Subcutaneous abdominal adipose tissue (tissue), 5 donors: ENCODE results near the gene PRICKLE3.

Source experiments
- H3K27ac ChIP-seq: one replicate; pipeline ENCODE4 v1.7.0; 2013; ENCODE audit warnings: low read depth, mild to moderate bottlenecking, inconsistent platforms, low read length, moderate library complexity
- H3K27me3 ChIP-seq, 5 donors: one replicate each; pipeline ENCODE4 v1.7.0; 2013; ENCODE audit warnings: low read length in 5 of 5, inconsistent platforms in 1 of 5; ENCODE audit not compliant: control insufficient read depth in 5 of 5, insufficient read depth in 4 of 5
- H3K36me3 ChIP-seq, 5 donors: one replicate each; pipeline ENCODE4 v1.7.0; 2013; ENCODE audit warnings: low read length in 5 of 5; ENCODE audit not compliant: control insufficient read depth in 5 of 5, insufficient read depth in 5 of 5
- H3K4me1 ChIP-seq, 5 donors: one replicate each; pipeline ENCODE4 v1.7.0; 2013; ENCODE audit warnings: low read length in 5 of 5, mild to moderate bottlenecking in 3 of 5, moderate library complexity in 1 of 5; ENCODE audit not compliant: control insufficient read depth in 5 of 5, insufficient read depth in 5 of 5
- H3K4me3 ChIP-seq, 5 donors: one replicate each; pipeline ENCODE4 v1.7.0; 2013; ENCODE audit warnings: low read length in 5 of 5, low read depth in 1 of 5
- H3K9ac ChIP-seq, 5 donors: one replicate each; pipeline ENCODE4 v1.7.0; 2013; ENCODE audit warnings: low read length in 5 of 5, mild to moderate bottlenecking in 4 of 5, moderate library complexity in 3 of 5
- H3K9me3 ChIP-seq, 5 donors: one replicate each; pipeline ENCODE4 v1.7.0; 2013; ENCODE audit warnings: low read length in 5 of 5; ENCODE audit not compliant: control insufficient read depth in 5 of 5
- donor health status: healthy.
- donor health status: healthy.
- donor health status: healthy.
- donor health status: healthy.
- donor health status: healthy.

The PRICKLE3 gene

DNA sequence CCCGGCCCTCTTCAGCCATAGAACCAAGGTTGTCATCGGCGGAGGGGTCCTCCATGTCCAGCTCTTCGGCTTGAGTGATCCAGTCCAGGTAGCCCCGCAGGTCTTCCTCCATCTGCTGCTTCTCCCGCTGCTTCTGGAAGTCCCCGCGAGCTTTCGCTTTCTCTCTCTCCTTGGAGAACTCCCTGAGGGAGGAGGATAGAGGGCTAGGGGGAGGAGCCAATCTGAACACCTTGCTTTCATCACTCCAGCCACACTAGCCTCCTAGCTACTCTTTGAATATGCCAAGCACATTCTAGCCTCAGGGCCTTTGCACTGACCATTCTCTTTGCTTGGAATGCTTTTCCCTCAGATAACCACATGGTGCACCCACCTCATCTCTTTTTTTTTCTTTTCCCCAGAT lies 40.8 kb upstream of the PRICKLE3 start:
- Histone ChIP-seq H3K27me3 (peaks cover 0 to 27% (median 21%) of the 10 kb centered on the region in 5 donors), H3K9ac (no peak overlapping the region), H3K9me3 (peaks cover 0 to 13% (median 4%) of the 10 kb centered on the region in 5 donors), H3K36me3 (no peaks in the 10 kb centered on the region), H3K27ac (no peak overlapping the region), H3K4me1 (peaks cover 0 to 13% (median 4%) of the 10 kb centered on the region in 5 donors), H3K4me3 (no peak overlapping the region)

- no peaks in the 10 kb centered on the region for H3K36me3 ChIP-seq
- H3K27ac ChIP-seq: no peak overlapping the region
- H3K9ac ChIP-seq: no peak overlapping the region
- H3K9me3 ChIP-seq: peaks cover 0 to 13% (median 4%) of the 10 kb centered on the region in 5 donors
- H3K4me3 ChIP-seq: no peak overlapping the region
- peaks cover 0 to 9% (median 4%) of the 10 kb centered on the region in 5 donors for H3K4me1 ChIP-seq
- H3K27me3 ChIP-seq: peaks cover 0 to 27% (median 21%) of the 10 kb centered on the region in 5 donors
Measured at GRCh38 chrX:49225858-49226257, 39.7 kb upstream of the PRICKLE3 start.

DNA sequence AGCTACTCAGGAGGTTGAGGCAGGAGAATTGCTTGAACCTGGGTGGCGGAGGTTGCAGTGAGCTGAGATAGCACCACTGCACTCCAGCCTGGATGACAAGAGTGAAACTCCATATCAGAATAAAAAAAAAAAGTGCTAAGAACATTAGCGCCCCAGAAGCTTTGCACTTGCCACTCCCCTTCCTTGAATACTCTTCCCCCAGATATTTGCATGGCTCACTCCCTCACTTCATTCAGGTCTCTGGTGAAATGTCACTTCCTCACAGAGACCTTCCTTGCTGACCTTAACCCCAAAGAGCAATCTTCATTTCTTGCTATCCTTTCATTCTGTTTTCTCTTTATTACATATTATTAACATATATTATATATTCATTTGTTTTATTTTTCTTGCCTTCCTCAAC lies 35.7 kb upstream of the PRICKLE3 start:
- Histone ChIP-seq H3K4me1 (no peaks in the 10 kb centered on the region), H3K4me3 (no peak overlapping the region), H3K9me3 (peaks cover 0 to 3% (median 0%) of the 10 kb centered on the region in 5 donors), H3K36me3 (no peaks in the 10 kb centered on the region), H3K9ac (no peak overlapping the region), H3K27me3 (peaks cover 0 to 31% (median 20%) of the 10 kb centered on the region in 5 donors), H3K27ac (no peak overlapping the region)

DNA sequence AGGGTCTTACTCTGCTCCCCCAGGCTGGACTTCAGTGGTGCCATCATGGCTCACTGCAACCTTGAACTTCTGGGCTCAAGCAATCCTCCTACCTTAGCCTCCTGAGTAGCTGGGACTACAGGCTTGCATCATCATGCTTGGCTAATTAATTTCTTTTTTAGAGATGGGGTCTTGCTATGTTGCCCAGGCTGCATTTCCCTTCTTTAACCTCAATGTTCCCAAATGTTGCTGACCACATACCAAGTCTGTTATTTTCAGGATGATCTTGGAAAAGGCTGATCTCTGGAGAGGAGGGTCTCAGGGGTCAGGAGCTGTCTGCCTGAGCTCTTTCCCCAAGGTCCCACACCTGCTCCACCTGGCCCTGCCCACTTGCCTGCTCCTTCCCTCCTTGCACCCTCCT lies 33.9 kb upstream of the PRICKLE3 start:
- H3K4me3 ChIP-seq: no peak overlapping the region
- no peaks in the 10 kb centered on the region for H3K9me3 ChIP-seq
- no peaks in the 10 kb centered on the region for H3K4me1 ChIP-seq
- H3K27ac ChIP-seq: no peak overlapping the region
- H3K27me3 ChIP-seq: peaks cover 0 to 28% (median 16%) of the 10 kb centered on the region in 5 donors
- no peaks in the 10 kb centered on the region for H3K36me3 ChIP-seq
- H3K9ac ChIP-seq: no peak overlapping the region

DNA sequence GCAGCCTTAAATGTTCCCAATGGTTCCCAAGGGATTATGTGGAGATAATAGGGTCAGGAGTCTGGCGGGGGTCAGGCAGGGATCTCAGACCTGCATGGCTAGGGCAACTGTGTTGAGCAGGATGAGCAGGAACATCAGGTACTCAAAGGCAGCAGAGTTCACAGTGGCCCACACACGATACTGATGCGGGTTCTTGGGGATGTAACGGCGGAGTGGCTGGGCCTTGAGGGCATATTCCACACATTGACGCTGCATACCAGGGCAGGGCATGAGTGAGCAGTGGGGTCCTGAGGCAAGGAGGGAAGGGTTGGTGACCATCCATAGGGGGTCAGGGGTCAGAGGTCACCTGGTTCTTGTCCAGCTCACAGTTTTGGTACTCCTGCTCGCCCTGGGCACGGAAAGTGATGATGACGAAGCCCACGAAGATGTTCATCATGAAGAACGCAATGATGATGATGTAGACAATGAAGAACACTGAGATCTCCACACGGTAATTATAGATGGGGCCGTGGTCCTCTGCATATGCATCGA lies 28.9 kb upstream of the PRICKLE3 start:
- Histone ChIP-seq H3K9ac (no peak overlapping the region), H3K4me3 (no peak overlapping the region), H3K27ac (no peak overlapping the region), H3K4me1 (no peaks in the 10 kb centered on the region), H3K36me3 (no peaks in the 10 kb centered on the region), H3K9me3 (no peaks in the 10 kb centered on the region), H3K27me3 (peaks cover 0 to 25% (median 15%) of the 10 kb centered on the region in 5 donors)

- no peak overlapping the region for H3K9ac ChIP-seq
- no peaks in the 10 kb centered on the region for H3K4me1 ChIP-seq
- no peaks in the 10 kb centered on the region for H3K36me3 ChIP-seq
- no peak overlapping the region for H3K4me3 ChIP-seq
- H3K9me3 ChIP-seq: no peaks in the 10 kb centered on the region
- peaks cover 0 to 32% (median 19%) of the 10 kb centered on the region in 5 donors for H3K27me3 ChIP-seq
- no peak overlapping the region for H3K27ac ChIP-seq
Measured at GRCh38 chrX:49214416-49214815, 28.2 kb upstream of the PRICKLE3 start.

DNA sequence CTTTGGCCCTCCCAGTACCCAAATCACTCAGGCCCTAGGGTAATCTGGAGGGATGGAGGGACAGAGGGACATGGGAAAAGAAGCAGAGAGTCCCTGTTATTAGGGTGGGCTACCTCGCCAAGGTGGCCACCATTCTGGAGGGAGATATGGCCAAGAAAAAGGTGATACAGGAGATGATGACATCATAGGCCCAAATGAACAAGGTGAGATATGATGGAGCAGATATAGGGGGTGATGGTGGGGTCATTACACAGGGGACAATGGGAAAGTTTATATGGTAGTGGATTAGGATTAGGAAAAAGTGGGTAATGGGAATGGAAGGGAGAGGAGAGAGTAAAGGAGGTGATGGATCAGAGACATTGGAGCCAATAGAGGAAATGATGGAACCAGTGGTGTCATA lies 26.7 kb upstream of the PRICKLE3 start:
- Histone ChIP-seq H3K36me3 (no peaks in the 10 kb centered on the region), H3K4me3 (no peak overlapping the region), H3K9me3 (no peaks in the 10 kb centered on the region), H3K27me3 (peaks cover 0 to 36% (median 22%) of the 10 kb centered on the region in 5 donors), H3K9ac (no peak overlapping the region), H3K4me1 (no peaks in the 10 kb centered on the region), H3K27ac (no peak overlapping the region)

- no peaks in the 10 kb centered on the region for H3K4me1 ChIP-seq
- no peak overlapping the region for H3K9ac ChIP-seq
- H3K36me3 ChIP-seq: no peaks in the 10 kb centered on the region
- H3K4me3 ChIP-seq: no peak overlapping the region
- no peak overlapping the region for H3K27ac ChIP-seq
- H3K9me3 ChIP-seq: no peaks in the 10 kb centered on the region
- peaks cover 0 to 31% (median 22%) of the 10 kb centered on the region in 5 donors for H3K27me3 ChIP-seq
Measured at GRCh38 chrX:49212209-49212608, 26.0 kb upstream of the PRICKLE3 start.

DNA sequence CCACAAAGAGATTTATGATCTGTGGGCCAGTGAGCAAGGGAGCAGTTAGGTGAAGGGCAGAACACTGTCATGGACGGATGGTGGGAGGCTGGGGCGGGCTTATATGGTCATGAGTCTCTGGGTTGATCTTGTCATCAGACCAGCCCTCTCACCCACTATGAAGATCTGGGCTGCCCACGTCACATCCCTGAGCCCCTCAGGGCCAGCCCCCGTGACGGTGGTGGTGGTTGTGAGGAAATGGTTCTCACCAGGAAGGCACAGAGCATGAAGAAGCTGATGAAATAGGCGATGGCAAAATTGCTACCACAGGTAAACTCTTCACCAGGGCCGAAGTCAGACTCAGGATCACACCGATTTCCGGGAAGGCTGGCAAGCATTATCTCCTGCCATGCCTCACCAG lies 24.9 kb upstream of the PRICKLE3 start:
- Histone ChIP-seq H3K9me3 (no peaks in the 10 kb centered on the region), H3K27ac (no peak overlapping the region), H3K36me3 (no peaks in the 10 kb centered on the region), H3K9ac (no peak overlapping the region), H3K4me1 (no peaks in the 10 kb centered on the region), H3K4me3 (no peak overlapping the region), H3K27me3 (peaks cover 0 to 34% (median 25%) of the 10 kb centered on the region in 5 donors)

DNA sequence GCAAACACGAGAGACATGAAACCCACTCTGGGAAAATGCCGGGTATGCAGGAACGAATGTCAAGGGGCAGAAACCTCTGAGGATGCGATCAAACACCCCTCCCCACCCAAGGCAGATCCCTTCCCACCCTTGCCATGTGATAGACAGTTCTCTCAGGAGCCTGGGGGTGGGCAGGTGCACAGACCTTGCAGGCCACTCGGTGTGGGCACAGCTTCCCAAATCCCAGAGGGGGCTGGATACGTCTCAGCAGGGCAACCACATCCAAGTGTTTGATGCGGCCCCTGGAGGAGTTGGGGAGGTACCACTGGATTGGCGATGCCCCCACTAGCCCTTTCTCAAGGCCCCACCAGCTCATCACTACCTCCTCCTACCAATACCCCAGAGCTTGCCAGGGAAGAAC lies 24.2 kb upstream of the PRICKLE3 start:
- H3K9ac ChIP-seq: no peak overlapping the region
- H3K27ac ChIP-seq: no peak overlapping the region
- no peaks in the 10 kb centered on the region for H3K36me3 ChIP-seq
- H3K27me3 ChIP-seq: peaks cover 0 to 34% (median 28%) of the 10 kb centered on the region in 5 donors
- H3K4me1 ChIP-seq: no peaks in the 10 kb centered on the region
- H3K9me3 ChIP-seq: no peaks in the 10 kb centered on the region
- H3K4me3 ChIP-seq: no peak overlapping the region
